Liver (tissue), 9 donors: ENCODE results near the gene EXOSC2. TPM values are rescaled to one million over a fixed set of nuclear protein-coding genes. Genes with fewer than 3 reads are reported as not detected.

Experiments
- DNase-seq: peaks from one replicate; pipeline ENCODE4 v3.0.0-alpha.2; 2017; ENCODE audit warnings: low spot score
- H3K27ac ChIP-seq, 2 donors: one replicate each; pipeline ENCODE4 v1.7.0; 2013; ENCODE audit warnings: inconsistent platforms in 2 of 2, low read length in 2 of 2, control low read depth in 1 of 2, low read depth in 1 of 2, mild to moderate bottlenecking in 1 of 2
- H3K27me3 ChIP-seq, 4 donors: one replicate each; pipeline versions ENCODE4 v1.6.1 to v1.7.0; 2013; ENCODE audit warnings: low read length in 3 of 4, inconsistent platforms in 1 of 4, mild to moderate bottlenecking in 1 of 4, moderate library complexity in 1 of 4; ENCODE audit not compliant: control insufficient read depth in 4 of 4, insufficient read depth in 4 of 4
- H3K36me3 ChIP-seq, 4 donors: one replicate each; pipeline versions ENCODE4 v1.6.1 to v1.7.0; 2013; ENCODE audit warnings: low read length in 3 of 4, mild to moderate bottlenecking in 3 of 4, low read depth in 1 of 4, moderate library complexity in 1 of 4; ENCODE audit not compliant: control insufficient read depth in 4 of 4, insufficient read depth in 3 of 4
- H3K4me1 ChIP-seq, 4 donors: one replicate each; pipeline versions ENCODE4 v1.6.1 to v1.7.0; 2013; ENCODE audit warnings: low read length in 3 of 4, mild to moderate bottlenecking in 3 of 4, moderate library complexity in 1 of 4; ENCODE audit not compliant: control insufficient read depth in 4 of 4, insufficient read depth in 4 of 4
- H3K4me3 ChIP-seq, 3 donors: one replicate each; pipeline versions ENCODE4 v1.6.1 to v1.7.0; 2013; ENCODE audit warnings: low read length in 3 of 3, control low read depth in 1 of 3, low read depth in 1 of 3, mild to moderate bottlenecking in 1 of 3
- H3K9ac ChIP-seq, 2 donors: one replicate each; pipeline ENCODE4 v1.7.0; 2013; ENCODE audit warnings: low read length in 2 of 2, mild to moderate bottlenecking in 2 of 2, moderate library complexity in 2 of 2, control low read depth in 1 of 2, low read depth in 1 of 2
- H3K9me3 ChIP-seq, 4 donors: one replicate each; pipeline versions ENCODE4 v1.6.1 to v1.7.0; 2013; ENCODE audit warnings: low read length in 3 of 4; ENCODE audit not compliant: control insufficient read depth in 4 of 4
- ATF3 ChIP-seq: IDR thresholded peaks from 2 replicates; pipeline ENCODE4 v1.6.1; 2016; ENCODE audit warnings: antibody characterized with exemption
- EGR1 ChIP-seq, 2 donors: IDR thresholded peaks; 2 replicates each; pipeline ENCODE4 v1.6.1; 2016 to 2018; ENCODE audit warnings: antibody characterized with exemption in 2 of 2, low read depth in 2 of 2
- FOXA1 ChIP-seq: IDR thresholded peaks from 2 replicates; pipeline ENCODE4 v1.6.1; 2016; ENCODE audit warnings: antibody characterized with exemption
- FOXA2 ChIP-seq: IDR thresholded peaks from 2 replicates; pipeline ENCODE4 v1.6.1; 2016; ENCODE audit warnings: antibody characterized with exemption
- GABPA ChIP-seq, 2 donors: IDR thresholded peaks in 1 of 2; conservative IDR thresholded peaks in 1 of 2; 2 replicates each; pipeline ENCODE4 v1.6.1; 2016; ENCODE audit warnings: antibody characterized with exemption in 2 of 2, mild to moderate bottlenecking in 1 of 2, moderate library complexity in 1 of 2
- HNF4A ChIP-seq, 2 donors: conservative IDR thresholded peaks; 2 replicates each; pipeline ENCODE4 v1.6.1; 2016; ENCODE audit warnings: antibody characterized with exemption in 2 of 2, mild to moderate bottlenecking in 2 of 2
- HNF4G ChIP-seq: IDR thresholded peaks from 2 replicates; pipeline ENCODE4 v1.6.1; 2016; ENCODE audit warnings: antibody characterized with exemption
- JUND ChIP-seq, 2 donors: IDR thresholded peaks; 2 replicates each; pipeline ENCODE4 v1.6.1; 2016; ENCODE audit warnings: antibody characterized with exemption in 2 of 2
- NR2F2 ChIP-seq: IDR thresholded peaks from 2 replicates; pipeline ENCODE4 v1.6.1; 2016; ENCODE audit warnings: antibody characterized with exemption
- RAD21 ChIP-seq, 2 donors: IDR thresholded peaks; 2 replicates each; pipeline ENCODE4 v1.6.1; 2016; ENCODE audit warnings: antibody characterized with exemption in 2 of 2, mild to moderate bottlenecking in 2 of 2
- REST ChIP-seq: IDR thresholded peaks from 2 replicates; pipeline ENCODE4 v1.6.1; 2016; ENCODE audit warnings: antibody characterized with exemption, mild to moderate bottlenecking
- RXRA ChIP-seq, 2 donors: IDR thresholded peaks; 2 replicates each; pipeline ENCODE4 v1.6.1; 2017 to 2018; ENCODE audit warnings: antibody characterized with exemption in 2 of 2, mild to moderate bottlenecking in 1 of 2
- SP1 ChIP-seq: IDR thresholded peaks from 2 replicates; pipeline ENCODE4 v1.6.1; 2018; ENCODE audit warnings: antibody characterized with exemption, mild to moderate bottlenecking
- TAF1 ChIP-seq: conservative IDR thresholded peaks from 2 replicates; pipeline ENCODE4 v1.6.1; 2016; ENCODE audit warnings: antibody characterized with exemption, mild to moderate bottlenecking
- YY1 ChIP-seq: IDR thresholded peaks from 2 replicates; pipeline ENCODE4 v1.6.1; 2016; ENCODE audit warnings: antibody characterized with exemption, mild to moderate bottlenecking
- ZBTB33 ChIP-seq: IDR thresholded peaks from 2 replicates; pipeline ENCODE4 v1.6.1; 2016; ENCODE audit warnings: antibody characterized with exemption
- WGBS: extraction: QIAGEN DNeasy Blood & Tissue Kit; methylation state at CpG from one replicate; pipeline ENCODE4 v1.1.7; 2013; 5-methylcytosine and 5-hydroxymethylcytosine counted together
- polyA plus RNA-seq, 2 donors: library from polyadenylated mRNA; stranded (reverse) in 1 of 2; unstranded in 1 of 2; fragments of 200-250 nt in 1 of 2; fragments of >200 nt in 1 of 2; fragmentation: Nextera tagmentation in 1 of 2; extraction: Ambion mirVana in 1 of 2; gene quantifications; one replicate each; pipeline versions ENCODE4 v1.2.1 to v1.2.3, GENCODE V29; 2013 to 2015
- total RNA-seq, 2 donors: library from RNA; depleted of rRNA; stranded (reverse); fragments of >200 nt; gene quantifications; one replicate each; pipeline ENCODE4 v1.2.3, GENCODE V29; 2014
- TF ChIP-seq, protein P1 (sequence below): IDR thresholded peaks from 2 replicates; pipeline ENCODE4 v1.6.1; 2016; ENCODE audit warnings: antibody characterized with exemption
- TF ChIP-seq, protein P2 (sequence below): fragments of 150-350 bp; IDR thresholded peaks from 2 replicates; pipeline ENCODE4 v1.5.1; 2017; ENCODE audit warnings: improper control_type of control experiment, low read depth, low read length; ENCODE audit not compliant: missing input control
- donor health status: healthy.
- donor health status: healthy.
- donor health status: healthy.
- donor health status: healthy.
- donor health status: healthy.

Gene EXOSC2, protein sequence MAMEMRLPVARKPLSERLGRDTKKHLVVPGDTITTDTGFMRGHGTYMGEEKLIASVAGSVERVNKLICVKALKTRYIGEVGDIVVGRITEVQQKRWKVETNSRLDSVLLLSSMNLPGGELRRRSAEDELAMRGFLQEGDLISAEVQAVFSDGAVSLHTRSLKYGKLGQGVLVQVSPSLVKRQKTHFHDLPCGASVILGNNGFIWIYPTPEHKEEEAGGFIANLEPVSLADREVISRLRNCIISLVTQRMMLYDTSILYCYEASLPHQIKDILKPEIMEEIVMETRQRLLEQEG
- total RNA-seq (10 to 100 TPM; 16.6 to 21.2 TPM), polyA plus RNA-seq (1 to 10 TPM; 7.6 to 9.5 TPM)

GRCh38 chr9:130693426-130694191 is at the start of gene EXOSC2:
Gene EXOSC2, plus strand, starts transcription at chr9:130693780. Its CDS starts 12 bp downstream, at chr9:130693792.
- TF ChIP-seq JUND (IDR thresholded peaks at IDR 0.05): no peak
- TF ChIP-seq, protein P1, sequence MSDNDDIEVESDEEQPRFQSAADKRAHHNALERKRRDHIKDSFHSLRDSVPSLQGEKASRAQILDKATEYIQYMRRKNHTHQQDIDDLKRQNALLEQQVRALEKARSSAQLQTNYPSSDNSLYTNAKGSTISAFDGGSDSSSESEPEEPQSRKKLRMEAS: peak; percentile 66
- TF ChIP-seq GABPA (IDR thresholded peaks at IDR 0.05 in 1 of 2, conservative IDR thresholded peaks at IDR 0.05 in 1 of 2): no peak
- TF ChIP-seq EGR1 (IDR thresholded peaks at IDR 0.05; ENCODE audit: low read depth in 2 of 2): no peak
- no peak for TF ChIP-seq ATF3
- TF ChIP-seq REST: peak; percentile 67
- TF ChIP-seq SP1: peak; percentile 87
- TF ChIP-seq NR2F2: no peak
- peak; percentile 55 for TF ChIP-seq ZBTB33
- TF ChIP-seq, protein P2, sequence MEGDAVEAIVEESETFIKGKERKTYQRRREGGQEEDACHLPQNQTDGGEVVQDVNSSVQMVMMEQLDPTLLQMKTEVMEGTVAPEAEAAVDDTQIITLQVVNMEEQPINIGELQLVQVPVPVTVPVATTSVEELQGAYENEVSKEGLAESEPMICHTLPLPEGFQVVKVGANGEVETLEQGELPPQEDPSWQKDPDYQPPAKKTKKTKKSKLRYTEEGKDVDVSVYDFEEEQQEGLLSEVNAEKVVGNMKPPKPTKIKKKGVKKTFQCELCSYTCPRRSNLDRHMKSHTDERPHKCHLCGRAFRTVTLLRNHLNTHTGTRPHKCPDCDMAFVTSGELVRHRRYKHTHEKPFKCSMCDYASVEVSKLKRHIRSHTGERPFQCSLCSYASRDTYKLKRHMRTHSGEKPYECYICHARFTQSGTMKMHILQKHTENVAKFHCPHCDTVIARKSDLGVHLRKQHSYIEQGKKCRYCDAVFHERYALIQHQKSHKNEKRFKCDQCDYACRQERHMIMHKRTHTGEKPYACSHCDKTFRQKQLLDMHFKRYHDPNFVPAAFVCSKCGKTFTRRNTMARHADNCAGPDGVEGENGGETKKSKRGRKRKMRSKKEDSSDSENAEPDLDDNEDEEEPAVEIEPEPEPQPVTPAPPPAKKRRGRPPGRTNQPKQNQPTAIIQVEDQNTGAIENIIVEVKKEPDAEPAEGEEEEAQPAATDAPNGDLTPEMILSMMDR: no peak
- peak; percentile 42 to 51 for TF ChIP-seq RXRA (IDR thresholded peaks at IDR 0.05)
- no peak for TF ChIP-seq HNF4G
- TF ChIP-seq YY1: peak; percentile 100
- peak; percentile 21 to 51 for TF ChIP-seq HNF4A (conservative IDR thresholded peaks at IDR 0.05)
- TF ChIP-seq FOXA1: peak; percentile 98
- TF ChIP-seq TAF1: peak; percentile 92
- TF ChIP-seq RAD21 (IDR thresholded peaks at IDR 0.05): no peak
- peak; percentile 95 for TF ChIP-seq FOXA2
- H3K36me3 ChIP-seq: peaks cover 0 to 18% (median 9%) of the 10 kb centered on the region in 4 donors
- under 1% methylated on average over 40 of the region's 40 CpGs for WGBS
- no peaks in the 10 kb centered on the region for H3K27me3 ChIP-seq
- H3K4me3 ChIP-seq: peak within 1 kb of the TSS; percentile 78 to 96 (median 96)
- peak within 1 kb of the TSS; percentile 63 to 67 for H3K9ac ChIP-seq
- H3K9me3 ChIP-seq: no peaks in the 10 kb centered on the region
- peak; percentile 96 for DNase-seq
- peak within 1 kb of the TSS; percentile 6 to 21 for H3K27ac ChIP-seq
- H3K4me1 ChIP-seq: peaks cover 2 to 30% (median 15%) of the 10 kb centered on the region in 4 donors
